ENCODE results near the gene CDH3.
"Not testable (repeated sequence)": the region's sequence is repeated elsewhere in the genome, so short reads cannot be mapped to it uniquely, and the experiment has no call there.

The CDH3 gene

GRCh38 chr16:68707340-68708152, 62.4 kb downstream of the CDH3 start:
- DNase-seq: peak; percentile 35

- no peak for DNase-seq
Measured at GRCh38 chr16:68710211-68710610, 65.1 kb downstream of the CDH3 start.

DNA sequence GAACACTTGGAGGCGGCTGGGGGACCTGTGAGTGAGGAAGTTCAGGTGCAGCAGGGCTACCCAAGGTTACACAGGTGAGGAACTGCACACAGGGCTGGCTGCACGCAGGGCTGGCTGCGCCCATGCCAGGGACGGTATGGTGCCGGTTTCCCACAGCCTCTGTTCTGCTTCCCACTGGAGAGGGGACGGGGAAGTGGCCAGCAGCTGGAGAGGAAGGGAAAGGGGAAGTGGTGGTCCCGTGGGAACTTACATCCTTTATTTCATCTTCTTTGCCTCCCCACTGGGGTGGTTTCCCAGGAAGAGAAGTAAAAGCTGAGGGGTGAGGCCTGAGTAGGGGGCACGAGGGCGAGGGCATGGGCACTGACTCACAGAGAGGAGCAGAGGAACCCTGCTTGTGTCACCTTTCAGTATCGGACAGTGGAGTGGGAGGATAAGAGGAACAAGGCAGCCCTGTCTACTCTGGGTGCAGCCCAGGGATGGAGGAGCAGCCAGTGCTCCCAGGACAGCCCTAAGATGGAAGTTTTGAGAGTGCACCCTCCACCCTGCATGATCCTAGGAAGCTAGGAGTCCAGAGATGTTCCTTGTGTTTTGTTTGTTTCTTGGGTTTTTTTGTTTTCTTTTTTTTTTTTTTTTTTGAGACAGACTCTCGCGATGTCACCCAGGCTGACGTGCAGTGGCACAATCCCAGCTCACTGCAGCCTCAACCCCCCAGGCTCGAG, 66.5 kb downstream of the CDH3 start:
- no peak for DNase-seq

DNA sequence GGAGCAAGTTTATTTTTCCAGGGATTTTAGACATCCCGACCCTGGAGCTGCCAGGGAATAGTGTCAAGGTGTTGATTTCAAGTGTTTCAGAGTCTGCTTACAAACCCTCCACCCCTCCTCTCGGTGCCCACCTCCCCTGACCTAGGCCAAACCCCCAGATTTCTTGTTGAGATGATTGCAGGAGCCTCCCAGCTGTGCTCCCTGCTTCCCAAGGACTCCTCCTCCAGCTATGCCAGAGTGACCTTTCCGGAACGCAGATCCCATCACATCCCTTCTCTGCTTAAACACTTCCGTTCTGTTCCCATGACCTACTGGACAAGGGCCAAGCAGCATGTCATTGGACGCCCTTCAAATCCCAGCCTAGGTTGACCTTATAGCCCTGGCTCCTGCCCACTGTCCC, 68.3 kb downstream of the CDH3 start:
- DNase-seq: no peak

GRCh38 chr16:68715471-68715870, 70.4 kb downstream of the CDH3 start:
- no peak for DNase-seq

DNA sequence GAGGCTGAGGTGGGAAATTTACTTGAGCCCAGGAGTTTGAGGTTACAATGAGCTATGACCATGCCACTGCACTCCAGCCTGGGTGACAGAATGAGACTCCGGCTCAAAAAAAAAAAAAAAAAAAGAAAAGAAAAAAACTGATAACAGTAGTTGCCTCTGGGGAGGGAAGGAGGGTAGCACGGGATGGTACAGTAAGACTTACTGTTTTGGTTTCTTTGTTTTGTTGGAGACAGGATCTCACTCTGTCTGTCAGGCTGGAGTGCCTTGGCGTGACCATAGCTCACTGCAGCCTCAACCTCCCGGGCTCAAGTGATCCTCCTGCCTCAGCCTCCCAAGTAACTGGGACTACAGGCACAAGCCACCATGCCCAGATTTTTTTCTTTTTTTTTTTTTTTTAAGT, 71.4 kb downstream of the CDH3 start:
- not testable (repeated sequence) for DNase-seq

DNA sequence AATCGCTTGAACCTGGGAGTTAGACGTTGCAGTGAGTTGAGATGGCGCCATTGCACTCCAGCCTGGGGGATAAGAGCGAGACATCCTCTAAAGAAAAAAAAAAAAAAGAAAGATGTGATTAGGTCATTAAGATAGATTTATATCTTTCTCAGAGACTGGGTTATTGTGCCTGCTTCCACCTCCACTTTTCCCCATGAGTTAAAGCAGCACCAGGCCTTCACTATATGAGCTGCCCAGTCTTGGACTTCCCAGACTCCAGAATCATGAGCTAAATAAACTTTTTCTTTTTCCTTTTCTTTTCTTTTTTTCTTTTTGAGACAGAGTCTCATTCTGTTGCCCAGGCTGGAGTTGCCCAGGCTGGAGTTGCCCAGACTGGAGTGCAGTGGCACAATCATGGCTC, 72.6 kb downstream of the CDH3 start:
- no peak for DNase-seq

- no peak for DNase-seq
Measured at GRCh38 chr16:68718590-68718989, 73.5 kb downstream of the CDH3 start.

DNA sequence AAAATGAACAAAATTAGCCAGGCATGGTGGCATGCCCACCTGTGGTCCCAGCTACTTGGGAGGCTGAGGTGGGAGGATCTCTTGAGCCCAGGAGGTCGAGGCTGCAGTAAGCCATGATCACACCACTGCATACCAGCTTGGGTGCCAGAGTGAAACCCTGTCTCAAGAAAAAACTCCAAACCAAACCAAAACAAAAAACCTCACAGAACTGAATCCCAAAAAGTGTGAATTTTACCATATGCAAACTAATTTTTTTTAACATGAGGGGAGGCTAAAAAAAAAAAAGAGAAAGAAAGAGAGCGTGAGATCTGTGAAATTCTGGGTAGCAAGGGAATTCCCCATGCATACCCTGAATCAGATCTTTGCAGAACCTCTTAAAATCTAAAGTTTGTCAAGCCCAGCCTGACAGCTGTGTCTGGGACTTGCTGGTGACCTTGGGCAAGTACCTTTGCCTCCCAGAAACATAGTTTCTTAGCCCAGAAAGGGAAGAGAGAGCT, 74.9 kb downstream of the CDH3 start:
- DNase-seq: no peak

- no peak for DNase-seq
Measured at GRCh38 chr16:68722119-68723024, 77.3 kb downstream of the CDH3 start.

DNA sequence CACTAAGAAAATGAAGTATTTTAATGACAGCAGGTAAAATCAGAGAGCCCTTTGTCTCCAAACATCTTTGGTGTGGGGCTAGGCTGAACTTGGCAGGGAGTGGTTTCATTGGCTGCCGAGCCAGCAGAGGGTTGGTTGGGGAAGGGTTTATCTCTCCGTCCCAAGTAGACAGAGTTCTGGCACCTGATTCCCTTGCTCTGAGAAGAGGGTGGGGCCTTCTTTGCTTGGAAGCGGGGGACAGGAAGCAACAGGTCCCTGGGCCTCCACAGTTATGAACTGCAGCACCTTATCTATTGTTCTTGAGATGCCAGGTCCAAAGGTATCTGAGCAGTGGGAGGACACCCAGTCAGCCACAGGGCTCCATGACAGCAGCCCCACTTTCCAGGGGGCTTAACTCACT, 79.7 kb downstream of the CDH3 start:
- DNase-seq: no peak

- no peak for DNase-seq
Measured at GRCh38 chr16:68728523-68728922, 83.4 kb downstream of the CDH3 start.

- no peak for DNase-seq
Measured at GRCh38 chr16:68731637-68732036, 86.5 kb downstream of the CDH3 start.

DNA sequence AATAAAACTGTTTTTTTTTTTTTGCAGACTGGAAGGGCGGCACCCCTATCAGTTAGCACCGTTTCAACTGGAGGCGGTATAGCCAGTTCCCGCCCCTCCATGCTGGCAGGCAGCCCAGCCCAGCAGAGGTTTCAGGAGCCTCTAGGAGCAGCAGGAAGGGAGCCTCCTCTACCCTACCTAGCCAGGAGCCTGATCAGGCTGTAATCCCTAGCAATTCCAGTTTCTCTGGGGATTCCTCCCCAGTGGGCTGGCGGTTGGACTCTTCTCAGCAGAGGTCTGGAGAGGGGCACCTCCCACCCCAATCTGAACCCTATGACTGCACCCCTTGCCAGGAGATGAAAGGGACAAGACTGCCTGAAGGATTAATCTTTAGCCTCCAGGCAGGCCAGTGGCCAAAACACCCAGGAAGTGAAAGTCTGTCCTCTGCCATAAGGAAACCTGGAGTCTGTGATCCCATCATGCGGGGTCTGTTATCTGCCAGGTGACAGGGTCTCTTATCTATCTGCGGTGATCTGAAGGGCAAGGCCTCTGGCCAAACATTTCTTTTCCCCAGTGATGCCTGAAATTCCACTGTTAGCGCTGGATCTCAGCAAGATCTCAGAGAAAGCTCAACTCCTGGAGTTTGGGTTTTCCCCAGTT, 87.1 kb downstream of the CDH3 start:
- no peak for DNase-seq

DNA sequence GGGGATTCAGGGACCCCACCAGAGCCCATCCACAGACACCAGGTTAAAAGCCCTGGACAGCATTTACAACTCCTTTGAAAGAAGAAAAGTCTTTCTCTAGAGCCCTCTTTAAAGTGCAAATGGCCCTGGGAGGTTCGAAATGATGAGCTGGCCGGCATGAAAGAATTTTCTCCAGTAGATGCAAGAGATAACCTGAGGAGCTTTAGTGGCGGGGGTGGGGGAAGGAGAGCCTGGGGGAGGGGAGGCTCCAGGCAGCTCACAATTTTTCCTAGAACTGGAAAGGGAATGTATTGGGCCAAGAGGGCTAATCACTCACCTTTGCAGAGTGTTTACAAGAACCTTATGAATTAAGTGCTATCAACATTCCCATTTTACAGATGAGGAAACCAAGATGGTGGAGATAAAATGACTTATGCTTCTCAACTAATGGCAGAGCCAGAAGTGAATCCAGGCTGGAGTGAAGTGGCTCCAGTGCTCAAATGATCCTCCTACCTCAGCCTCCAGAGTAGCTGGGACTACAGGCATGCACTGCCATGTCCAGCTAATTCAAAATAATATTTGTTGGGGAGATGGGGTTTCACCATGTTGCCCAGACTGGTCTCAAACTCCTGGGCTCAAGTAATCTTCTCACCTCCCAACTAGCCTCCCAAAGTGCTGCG, 87.8 kb downstream of the CDH3 start:
- no peak for DNase-seq

- DNase-seq: no peak
Measured at GRCh38 chr16:68733570-68733969, 88.5 kb downstream of the CDH3 start.

- no peak for DNase-seq
Measured at GRCh38 chr16:68734782-68735181, 89.7 kb downstream of the CDH3 start.

DNA sequence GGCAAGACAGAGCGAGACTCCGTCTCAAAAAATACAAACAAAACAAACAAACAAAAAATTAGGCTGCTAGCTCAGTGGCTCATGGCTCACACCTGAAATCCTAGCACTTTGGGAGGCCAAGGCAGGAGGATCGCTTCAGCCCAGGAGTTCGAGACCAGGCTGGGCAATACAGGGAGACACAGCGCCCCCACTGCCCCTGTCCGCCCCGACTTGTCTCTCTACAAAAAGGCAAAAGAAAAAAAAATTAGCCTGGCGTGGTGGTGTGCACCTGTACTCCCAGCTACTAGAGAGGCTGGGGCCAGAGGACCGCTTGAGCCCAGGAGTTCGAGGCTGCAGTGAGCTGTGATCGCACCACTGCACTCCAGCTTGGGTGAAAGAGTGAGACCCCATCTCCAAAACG, 91.5 kb downstream of the CDH3 start:
- DNase-seq: no peak

DNA sequence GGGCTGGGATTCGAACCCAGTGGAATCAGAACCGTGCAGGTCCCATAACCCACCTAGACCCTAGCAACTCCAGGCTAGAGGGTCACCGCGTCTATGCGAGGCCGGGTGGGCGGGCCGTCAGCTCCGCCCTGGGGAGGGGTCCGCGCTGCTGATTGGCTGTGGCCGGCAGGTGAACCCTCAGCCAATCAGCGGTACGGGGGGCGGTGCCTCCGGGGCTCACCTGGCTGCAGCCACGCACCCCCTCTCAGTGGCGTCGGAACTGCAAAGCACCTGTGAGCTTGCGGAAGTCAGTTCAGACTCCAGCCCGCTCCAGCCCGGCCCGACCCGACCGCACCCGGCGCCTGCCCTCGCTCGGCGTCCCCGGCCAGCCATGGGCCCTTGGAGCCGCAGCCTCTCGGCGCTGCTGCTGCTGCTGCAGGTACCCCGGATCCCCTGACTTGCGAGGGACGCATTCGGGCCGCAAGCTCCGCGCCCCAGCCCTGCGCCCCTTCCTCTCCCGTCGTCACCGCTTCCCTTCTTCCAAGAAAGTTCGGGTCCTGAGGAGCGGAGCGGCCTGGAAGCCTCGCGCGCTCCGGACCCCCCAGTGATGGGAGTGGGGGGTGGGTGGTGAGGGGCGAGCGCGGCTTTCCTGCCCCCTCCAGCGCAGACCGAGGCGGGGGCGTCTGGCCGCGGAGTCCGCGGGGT, 92.1 kb downstream of the CDH3 start, which contains the start of gene CDH1:
CDH1 (plus strand) TSS at position 247 of the 684 bp plus-strand sequence; CDS start at position 371, 124 bp downstream.
- DNase-seq: no peak

- no peak for DNase-seq
Measured at GRCh38 chr16:68737730-68738629, 92.9 kb downstream of the CDH3 start.
